HG03108 (cell line): ENCODE data around the gene ZNF443.
"Not testable (repeated sequence)": the region's sequence is repeated elsewhere in the genome, so short reads cannot be mapped to it uniquely, and the experiment has no call there.

ENCODE experiments used
- ATAC-seq: cut with Tn5 transposase; IDR thresholded peaks from one replicate; pipeline ENCODE4 v1.9.1; 2021; ENCODE audit warnings: moderate library complexity; ENCODE audit not compliant: unreplicated experiment

The ZNF443 gene

DNA sequence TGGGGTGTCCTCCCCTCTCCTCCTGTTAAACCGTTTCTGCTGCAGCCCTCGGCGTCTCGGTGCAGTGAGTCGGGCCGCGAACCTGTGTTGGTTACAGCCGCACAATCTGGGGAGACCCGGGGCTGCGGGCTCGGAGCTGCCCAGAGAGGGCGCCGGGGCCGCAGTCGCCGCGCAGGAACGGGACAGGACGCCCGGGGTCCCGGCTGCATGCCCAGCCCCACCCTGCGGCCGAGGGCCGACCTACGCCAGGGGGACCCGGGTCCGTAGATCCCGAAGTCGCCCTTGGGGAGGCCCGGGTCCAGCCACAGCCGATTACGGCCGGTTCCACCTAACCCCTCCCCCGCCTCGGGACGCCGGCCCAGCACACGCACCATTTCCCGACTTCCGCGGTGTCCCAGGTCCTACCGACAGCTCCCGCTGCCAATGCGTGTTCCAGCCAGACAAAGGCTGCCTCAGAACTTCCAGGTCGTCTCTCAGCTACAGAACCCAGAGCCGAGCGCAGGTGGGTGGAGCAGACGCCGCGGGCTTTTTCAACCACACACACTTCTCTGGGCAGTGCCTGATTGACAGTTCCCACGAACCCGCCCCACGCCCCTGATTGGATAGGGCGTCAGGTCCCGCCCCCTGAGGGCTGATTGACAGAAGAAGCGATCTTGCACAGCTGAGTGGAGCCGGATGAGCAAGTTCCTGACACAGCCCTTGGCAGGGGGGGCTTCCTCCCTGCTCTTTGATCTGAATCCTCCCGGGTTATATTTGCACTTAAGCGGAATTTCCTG is at the start of gene ZNF443:
ZNF443 (minus strand) TSS at position 481 of the 776 bp plus-strand sequence; CDS start at position 374, 107 bp downstream.
- ATAC-seq = peak; percentile 95

DNA sequence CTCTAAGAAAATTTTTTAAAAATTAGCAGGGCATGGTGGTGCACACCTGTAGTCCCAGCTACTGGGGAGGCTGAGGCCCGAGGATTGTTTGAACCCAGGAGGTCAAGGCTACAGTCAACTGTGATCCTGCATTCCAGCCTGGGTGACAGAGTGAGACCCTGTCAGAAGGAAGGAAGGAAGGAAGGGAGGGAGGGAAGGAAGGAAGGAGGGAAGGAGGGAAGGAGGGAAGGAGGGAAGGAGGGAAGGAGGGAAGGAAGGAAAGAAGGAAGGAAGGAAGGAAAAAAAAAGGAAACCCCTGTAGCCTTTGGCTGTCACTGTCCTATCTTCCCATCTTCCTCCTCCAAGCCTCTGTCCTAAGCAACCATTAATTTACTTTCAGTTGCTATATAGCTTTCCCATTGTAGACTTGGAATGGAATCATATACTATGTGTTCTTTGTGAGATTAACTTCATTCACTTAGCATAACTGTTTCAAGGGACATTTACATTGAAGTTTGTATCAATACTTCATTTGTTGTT is 45.5 kb upstream of the ZNF443 start:
- not testable (repeated sequence) for ATAC-seq

DNA sequence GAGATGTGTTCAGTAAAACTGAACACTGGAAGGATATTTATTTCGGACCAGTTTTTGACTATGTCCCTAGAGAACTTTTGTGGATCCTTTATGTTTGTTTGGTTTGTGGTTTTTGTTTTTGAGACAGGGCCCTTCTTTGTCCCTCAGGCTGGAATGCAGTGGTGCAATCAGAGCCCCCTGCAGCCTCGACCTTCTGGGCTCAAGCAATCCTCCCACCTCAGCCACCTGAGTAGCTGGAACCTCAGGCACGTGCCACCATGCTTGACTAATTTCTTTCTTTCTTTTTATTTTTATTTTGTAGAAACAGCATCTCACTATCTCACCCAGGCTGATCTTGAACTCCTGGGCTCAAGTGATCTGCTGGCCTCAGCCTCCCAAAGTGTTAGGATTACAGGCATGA is 44.8 kb upstream of the ZNF443 start:
- ATAC-seq = no peak

DNA sequence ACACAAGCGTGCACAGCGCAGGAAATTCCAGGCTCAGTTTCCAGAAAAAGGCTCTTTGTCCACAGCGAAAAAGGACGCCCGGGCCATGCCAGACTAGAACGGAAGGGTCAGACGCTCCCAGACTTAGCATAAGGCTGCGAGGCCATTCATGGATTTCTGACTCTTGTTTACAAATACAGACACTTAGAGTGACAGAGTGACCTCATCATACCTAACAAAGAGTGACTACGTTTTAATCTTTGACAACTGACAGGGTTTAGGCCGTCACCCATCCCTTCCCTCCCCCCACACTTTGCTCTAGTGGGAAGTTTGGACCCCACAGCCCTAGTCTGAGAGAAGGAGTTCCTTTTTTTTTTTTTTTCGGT is 44.2 kb upstream of the ZNF443 start:
- ATAC-seq = peak; percentile 7

DNA sequence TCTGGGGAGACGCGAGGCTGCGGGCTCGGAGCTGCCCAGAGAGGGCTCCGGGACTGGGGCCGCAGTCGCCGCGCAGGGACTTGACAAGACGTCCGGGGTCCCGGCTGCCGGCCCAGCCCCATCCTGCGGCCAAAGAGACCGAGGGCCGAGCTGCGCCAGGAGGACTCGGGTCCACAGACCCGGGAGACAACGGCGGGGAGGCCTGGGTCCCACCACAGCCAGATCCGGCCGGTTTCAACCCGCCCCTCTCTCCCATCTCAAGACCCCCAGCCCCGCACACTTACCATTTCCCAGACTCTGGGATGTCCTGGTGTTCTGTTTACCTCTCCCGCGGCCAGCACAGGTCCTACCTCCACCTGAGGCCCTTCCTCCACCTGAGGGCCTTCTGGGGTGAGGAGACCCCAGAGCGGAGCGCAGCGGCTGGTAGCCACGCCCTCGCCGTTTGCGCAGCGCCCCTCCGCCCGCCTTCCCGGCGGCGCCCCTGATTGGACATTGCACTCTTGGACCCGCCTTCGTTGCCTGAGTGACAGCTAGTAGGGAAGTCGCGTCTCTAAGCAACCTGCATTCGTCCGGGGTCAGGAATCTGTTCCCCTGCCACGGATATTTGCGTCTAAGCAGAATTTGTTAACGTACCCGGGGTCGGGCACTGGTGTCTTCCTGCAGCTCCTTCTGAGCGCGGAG is 43.7 kb upstream of the ZNF443 start, which contains the start of gene ZNF709:
ZNF709 (minus strand) TSS at position 446 of the 681 bp plus-strand sequence; CDS start at position 287, 159 bp downstream.
- peak; percentile 82 for ATAC-seq

DNA sequence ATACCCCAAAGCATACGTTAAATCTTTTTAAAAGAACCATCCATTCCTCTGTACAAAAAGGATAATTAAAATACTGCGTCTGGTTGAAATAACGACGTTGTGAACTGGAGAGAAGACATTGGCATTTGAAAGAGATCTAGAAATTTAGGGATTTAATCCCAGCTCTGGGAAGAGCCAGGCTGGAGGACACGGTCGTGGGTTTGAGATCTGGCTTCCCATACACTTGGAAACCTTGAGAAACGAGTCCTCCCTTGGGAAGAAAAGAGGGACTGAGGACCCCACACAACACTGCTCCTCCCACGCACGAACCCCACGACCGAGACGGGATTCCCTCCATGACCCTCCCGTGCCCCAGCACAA is 43.2 kb upstream of the ZNF443 start:
- no peak for ATAC-seq

DNA sequence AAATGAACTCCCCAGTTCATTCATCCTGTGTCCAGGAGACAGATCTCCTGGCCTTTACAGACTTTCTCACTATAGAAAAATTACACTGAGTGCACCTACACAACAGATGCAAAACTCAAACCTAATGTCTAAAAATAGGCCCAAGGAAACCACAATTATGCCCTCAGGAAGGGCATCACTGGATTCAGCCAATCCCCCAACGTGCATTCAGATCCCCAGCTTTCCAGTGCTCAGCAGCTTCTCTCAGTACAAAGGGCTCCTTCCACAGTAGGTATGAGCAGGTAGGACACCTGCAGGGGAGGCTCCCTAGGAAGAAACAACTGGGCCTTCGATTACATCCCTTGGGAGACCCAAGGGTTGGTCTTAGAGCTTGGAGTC is 41.7 kb upstream of the ZNF443 start:
- ATAC-seq = no peak

DNA sequence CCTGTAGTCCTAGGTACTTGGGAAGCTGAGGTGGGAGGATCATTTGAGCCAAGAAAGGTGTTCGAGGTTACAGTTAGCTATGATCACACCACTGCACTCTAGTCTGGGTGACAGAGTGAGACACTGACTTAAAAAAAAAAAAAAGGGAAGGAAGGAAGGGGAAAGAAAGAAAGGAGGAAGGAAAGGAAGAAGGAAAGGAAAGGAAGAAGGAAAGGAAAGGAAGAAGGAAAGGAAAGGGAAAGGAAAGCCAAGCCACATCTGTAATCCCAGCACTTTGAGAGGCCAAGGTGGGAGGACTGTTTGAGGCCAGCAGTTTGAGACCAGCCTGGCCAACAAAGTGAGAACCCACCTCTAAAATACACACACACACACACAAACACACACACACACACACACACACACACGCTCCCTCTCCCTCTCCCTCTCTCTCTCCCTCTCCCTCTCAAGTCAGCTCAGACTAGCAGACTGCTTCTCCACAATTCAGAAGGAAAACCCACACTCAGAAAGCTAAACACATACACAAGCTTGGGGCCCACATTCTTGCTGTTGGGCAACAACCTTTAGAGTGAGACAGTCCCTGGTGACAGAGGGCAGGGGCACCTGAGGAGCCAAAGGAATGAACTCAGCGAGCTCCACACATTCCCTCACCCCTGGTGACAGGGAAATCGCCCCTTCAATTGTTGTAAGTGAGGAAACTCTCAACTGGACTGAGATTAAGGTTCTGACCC is 41.1 kb upstream of the ZNF443 start:
- no peak for ATAC-seq

DNA sequence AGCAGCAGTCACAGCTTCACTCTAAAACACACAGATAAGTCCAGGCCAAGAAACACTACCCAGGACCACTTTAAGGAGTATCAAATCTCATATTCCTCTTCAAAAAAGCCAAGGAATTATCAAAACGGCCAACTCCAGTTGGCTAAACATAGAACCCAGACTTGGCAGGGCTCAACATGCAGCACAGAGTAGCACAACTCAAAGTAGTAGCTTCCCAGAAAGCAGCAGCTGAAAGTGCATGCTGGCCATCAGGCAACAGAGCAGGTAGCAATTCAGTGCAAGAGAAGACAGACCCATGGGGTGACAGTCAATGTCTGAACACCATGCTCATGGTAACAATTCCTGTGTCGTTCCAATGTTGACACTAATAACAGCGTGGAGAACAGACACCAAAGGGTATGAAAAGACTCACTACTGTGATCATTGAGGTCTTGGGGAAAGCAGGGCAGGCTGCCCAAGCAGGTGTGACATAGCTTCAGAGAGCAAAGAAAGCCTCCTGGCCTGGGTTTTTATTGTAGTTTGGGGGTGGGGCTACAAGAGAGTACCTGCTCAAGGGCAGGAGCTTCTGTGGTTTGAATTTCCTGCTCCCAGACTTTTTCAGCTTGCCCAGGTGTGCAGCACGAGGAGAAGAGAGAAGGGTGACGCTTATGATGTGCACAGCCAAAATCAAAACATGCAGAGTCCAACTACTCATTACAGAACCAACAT is 37.6 kb upstream of the ZNF443 start:
- no peak for ATAC-seq

DNA sequence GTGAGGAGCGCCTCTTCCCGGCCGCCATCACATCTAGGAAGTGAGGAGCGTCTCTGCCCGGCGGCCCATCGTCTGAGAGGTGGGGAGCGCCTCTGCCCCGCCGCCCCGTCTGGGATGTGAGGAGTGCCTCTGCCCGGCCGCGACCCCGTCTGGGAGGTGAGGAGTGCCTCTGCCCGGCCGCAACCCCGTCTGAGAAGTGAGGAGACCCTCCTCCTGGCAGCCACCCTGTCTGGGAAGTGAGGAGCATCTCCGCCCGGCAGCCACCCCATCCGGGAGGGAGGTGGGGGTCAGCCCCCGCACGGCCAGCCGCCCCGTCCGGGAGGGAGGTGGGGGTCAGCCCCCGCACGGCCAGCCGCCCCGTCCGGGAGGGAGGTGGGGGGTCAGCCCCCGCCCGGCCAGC is 26.8 kb upstream of the ZNF443 start:
- not testable (repeated sequence) for ATAC-seq

DNA sequence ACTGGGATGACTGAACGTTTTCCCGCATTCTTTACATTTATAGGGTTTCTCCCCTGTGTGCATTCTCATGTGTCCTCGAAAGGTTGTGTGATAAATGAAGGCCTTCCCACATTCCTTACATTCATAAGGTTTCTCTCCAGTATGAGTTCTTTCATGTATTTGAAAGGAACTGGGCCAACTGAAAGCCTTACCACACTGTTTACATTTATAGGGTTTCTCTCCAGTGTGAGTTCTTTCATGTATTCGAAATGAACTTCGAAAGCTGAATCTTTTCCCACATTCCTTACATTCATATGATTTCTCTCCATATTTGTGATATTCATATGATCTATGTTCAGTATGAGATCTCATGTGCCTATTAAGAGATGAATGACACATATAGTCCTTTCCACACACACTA is 24.4 kb upstream of the ZNF443 start:
- no peak for ATAC-seq

DNA sequence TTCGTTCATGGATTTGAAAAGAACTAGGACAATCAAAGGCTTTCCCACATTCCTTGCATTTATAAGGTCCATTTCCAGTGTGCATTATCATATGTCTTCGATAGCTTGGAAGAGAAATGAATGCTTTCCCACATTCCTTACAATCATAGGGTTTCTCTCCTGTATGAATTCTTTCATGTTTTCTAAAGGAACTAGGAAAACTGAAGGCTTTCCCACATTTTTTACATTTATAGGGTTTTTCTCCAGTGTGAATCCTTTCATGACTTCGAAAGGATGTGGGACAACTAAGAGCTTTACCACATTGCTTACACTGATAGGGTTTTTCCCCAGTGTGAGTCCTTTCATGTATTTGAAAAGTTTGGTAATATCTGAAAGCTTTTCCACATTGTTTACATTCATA is 23.9 kb upstream of the ZNF443 start:
- ATAC-seq = no peak

DNA sequence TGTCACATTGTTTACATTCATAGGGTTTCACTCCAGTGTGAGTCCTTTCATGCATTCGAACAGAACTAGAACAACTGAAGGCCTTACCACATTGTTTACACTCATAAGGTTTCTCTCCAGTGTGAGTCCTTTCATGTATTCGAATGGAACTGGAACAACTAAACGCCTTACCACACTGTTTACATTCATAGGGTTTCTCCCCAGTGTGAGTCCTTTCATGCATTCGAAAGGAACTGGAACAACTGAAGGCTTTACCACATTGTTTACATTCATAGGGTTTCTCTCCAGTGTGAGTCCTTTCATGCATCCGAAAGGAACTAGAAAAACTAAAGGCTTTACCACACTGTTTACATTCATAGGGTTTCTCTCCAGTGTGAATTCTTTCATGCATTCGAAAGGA is 23.3 kb upstream of the ZNF443 start:
- not testable (repeated sequence) for ATAC-seq

DNA sequence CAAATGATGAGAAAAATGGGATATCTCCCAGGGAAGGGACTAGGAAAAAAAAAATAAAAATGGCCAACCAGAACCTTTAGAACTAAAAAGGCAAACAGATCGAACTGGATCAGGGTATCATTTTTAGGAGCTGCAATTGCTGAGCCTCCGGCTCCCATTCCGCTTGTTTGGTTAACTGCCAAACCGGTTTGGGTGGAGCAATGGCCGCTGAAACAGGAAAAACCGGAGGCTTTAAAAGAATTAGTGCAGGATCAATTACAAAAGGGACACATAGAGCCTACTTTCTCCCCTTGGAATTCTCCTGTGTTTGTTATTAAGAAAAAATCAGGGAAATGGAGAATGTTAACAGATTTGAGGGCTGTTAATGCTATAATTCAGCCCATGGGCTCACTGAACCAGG is 12.7 kb upstream of the ZNF443 start:
- no peak for ATAC-seq

DNA sequence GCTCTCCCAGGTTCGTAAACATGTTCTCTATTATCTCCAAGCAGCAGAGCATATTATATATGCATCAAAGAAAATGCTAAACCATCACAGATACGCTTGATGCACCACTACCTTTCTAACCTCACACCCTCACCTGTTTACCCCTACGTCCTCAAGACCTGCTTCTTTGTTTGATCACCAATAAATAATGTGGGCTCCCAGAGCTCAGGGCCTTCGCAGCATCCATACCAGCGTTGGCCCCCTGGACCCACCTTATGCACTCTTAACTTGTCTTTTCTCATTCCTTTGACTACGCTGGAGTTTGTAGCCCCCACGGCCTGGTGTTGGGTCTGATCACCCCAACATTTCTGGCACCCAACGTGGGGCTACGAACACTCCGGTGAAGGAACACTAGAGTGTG is 10.0 kb upstream of the ZNF443 start:
- ATAC-seq = no peak

DNA sequence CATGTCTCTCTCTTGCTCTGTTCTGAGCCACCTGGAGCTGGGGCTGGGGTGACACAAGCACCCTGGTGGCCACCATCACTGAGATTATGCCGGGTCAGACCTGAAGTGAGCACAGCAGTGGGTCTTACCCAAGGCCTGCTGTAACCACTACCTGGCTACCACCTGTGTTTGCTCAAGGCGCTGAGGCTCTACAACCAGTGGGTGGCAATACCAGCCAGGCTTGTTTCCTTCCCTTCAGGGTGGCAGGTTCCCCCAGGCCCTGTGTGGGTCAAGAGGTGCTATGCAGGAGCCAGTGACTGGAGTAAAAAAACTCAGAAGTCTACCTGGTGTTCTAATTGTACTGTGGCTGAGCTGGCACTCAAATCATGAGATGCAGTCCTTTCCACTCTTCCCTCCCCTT is 8.0 kb upstream of the ZNF443 start:
- ATAC-seq = no peak

DNA sequence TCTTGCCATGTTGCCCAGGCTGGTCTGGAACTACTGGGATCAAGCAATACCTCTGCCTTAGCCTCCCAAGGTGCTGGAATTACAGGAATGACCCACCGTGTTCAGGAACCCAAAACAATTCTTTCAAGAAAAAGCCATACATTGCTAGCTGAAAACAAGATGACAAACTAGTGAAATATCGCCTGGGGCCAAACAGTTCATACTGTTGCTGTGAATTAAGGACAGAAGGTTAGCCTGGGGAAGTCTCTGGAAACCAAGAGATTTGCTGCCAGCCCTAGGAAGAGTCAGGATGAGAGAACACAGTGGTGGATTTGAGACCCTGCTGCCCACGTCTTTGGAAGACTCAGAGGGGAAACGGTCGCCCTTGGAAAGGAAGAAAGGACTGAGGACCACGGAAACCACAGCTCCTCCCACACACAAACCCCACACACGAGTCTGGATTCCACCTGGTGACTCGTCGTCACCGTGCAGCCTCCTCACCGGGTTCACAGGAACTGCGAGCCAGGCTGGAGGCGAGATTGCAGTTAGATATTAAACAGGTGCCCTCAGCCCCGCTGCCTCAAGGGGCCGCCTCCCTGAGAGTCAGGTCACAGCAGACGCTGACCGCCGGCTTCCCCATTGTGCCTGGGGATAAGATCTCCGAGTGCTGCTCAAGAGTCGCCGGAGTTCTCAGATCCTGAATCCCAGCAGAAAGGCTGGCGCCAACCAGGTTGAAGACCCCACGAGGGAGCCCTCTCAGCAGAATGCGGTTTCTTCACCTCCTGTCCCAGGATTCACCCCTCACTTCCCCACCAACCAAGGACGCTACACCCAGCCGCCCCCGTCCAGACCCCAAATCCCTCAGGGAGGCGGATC is 908 bp downstream of the ZNF443 start:
- peak; percentile 29 for ATAC-seq

DNA sequence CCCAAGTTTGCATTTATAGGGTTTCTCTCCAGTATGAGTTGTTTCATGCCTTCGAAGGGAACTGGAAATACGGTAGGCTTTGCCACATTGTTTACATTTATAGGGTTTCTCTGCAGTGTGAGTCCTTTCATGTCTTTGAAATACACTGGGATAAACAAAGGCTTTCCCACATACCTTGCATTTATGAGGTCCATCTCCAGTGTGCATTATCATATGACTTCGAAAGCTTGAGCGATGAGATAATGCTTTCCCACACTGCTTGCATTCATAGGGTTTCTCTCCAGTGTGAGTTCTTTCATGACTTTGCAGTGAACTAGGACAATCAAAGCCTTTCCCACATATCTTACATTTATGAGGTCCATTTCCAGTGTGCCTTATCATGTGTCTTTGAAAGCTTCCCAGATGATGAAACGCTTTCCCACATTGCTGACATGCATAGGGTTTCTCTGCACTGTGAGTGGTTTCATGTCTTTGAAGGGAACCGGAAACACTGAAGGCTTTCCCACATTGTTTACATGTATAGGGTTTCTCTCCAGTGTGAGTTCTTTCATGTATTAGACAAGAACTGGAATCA is 10.0 kb downstream of the ZNF443 start:
- not testable (repeated sequence) for ATAC-seq

DNA sequence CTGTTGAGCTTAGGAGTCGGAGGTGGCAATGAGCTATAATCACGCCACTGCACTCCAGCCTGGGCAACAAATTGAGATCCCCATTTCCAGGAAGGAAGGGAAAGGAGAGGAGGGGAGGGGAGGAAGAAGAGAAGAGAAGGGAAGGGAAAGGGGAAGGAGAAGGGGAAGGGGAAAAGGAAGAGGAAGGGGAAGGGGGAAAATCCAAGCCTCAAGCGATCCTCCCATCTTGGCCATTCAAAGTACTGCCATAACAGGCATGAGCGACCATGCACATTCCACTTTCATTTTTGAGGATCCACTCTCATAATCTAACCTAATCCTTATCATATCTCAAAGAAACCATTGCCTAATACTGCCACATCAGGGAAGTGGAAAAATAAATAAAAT is 14.9 kb downstream of the ZNF443 start:
- ATAC-seq = no peak
